GM12864 (cell line): ENCODE data around the gene ZNF839.
"Not testable (repeated sequence)": the region's sequence is repeated elsewhere in the genome, so short reads cannot be mapped to it uniquely, and the experiment has no call there.

Experiments
- DNase-seq: peaks from one replicate; pipeline ENCODE4 v3.0.0-alpha.2; 2011; ENCODE audit warnings: low read depth
- H3K4me3 ChIP-seq: 2 replicates; pipeline ENCODE4 v1.5.1; 2011; ENCODE audit warnings: mild to moderate bottlenecking, low read depth, low read length, control low read depth
- TF ChIP-seq, protein P1 (sequence below): IDR thresholded peaks from 2 replicates; pipeline ENCODE4 v1.5.1; 2011; ENCODE audit warnings: low read depth, mild to moderate bottlenecking, moderate library complexity, low read length, control low read depth, inconsistent platforms; ENCODE audit errors: missing control alignments

The ZNF839 gene

DNA sequence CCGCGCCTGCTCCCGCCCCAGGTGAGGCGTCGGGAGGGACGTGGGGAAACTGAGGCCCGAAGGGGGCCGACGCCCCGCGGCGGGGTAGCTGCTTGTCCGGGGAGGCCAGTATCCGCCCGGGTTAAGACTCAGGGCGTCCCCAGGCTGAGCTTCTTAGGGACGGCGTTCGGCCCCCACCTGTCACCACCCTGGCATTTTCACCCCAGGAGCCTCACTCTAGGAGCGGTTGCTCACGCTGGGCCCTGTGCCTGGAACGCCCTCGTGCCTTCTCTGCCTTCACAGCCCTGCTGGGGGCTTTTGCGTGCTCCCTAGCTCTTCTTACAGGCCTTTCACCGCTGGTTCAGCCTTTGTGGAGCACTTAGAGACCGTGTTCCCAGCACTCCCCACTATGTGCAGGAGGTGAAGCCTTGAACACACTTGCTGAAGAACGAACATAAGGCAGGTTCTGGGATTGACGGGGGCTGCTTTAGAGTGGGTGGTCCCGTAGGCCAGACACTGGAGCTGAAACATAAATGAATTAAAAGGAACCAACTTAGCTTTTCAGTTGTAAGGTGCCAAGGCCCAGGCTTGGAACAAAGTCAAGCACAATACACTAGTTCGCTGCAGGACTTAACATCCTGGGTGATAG lies 601 bp downstream of the ZNF839 start:
- TF ChIP-seq, protein P1, sequence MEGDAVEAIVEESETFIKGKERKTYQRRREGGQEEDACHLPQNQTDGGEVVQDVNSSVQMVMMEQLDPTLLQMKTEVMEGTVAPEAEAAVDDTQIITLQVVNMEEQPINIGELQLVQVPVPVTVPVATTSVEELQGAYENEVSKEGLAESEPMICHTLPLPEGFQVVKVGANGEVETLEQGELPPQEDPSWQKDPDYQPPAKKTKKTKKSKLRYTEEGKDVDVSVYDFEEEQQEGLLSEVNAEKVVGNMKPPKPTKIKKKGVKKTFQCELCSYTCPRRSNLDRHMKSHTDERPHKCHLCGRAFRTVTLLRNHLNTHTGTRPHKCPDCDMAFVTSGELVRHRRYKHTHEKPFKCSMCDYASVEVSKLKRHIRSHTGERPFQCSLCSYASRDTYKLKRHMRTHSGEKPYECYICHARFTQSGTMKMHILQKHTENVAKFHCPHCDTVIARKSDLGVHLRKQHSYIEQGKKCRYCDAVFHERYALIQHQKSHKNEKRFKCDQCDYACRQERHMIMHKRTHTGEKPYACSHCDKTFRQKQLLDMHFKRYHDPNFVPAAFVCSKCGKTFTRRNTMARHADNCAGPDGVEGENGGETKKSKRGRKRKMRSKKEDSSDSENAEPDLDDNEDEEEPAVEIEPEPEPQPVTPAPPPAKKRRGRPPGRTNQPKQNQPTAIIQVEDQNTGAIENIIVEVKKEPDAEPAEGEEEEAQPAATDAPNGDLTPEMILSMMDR = no peak
- no peak for DNase-seq
- H3K4me3 ChIP-seq = peak overlapping the region; percentile 81

DNA sequence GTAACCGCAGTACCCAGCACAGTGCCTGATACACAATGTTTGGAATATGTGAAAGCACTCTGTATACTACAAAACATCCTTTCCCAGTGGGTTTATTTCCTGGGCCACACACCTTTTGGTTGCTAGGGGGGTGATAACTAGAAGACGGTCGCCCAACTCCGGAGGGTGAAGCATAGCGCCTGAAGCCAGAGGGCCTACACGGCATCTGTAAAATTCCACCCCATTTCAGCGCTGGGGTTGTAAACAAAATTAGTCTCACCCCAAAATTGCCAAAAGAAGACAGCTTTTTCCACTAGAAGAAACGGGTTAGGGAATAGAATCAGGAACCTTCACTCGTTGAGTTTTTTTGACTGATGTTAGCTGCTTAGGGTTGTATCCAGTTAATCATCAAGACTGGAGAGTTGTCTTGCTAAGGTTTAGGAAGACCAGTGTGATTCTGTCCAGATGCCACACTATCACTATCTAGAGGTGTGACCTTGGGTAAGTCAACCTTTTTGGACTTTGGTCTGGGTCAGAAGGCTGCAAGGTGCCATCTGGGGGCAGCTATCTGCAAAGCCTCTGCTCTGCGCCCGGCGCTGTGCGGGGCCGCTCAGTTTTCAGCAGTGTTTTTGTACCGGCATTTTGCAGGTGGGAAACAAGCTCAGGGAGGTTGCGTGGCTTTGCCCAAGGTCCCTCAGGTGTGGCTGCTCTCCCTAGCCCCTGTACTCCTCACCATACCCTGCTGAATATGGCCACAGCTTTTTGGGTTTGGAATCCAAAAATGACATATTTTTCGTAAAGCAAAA lies 1.3 kb downstream of the ZNF839 start:
- TF ChIP-seq, protein P1 = no peak
- H3K4me3 ChIP-seq = peak overlapping the region; percentile 81; the same call in 1 of the 2 replicates
- DNase-seq = no peak

DNA sequence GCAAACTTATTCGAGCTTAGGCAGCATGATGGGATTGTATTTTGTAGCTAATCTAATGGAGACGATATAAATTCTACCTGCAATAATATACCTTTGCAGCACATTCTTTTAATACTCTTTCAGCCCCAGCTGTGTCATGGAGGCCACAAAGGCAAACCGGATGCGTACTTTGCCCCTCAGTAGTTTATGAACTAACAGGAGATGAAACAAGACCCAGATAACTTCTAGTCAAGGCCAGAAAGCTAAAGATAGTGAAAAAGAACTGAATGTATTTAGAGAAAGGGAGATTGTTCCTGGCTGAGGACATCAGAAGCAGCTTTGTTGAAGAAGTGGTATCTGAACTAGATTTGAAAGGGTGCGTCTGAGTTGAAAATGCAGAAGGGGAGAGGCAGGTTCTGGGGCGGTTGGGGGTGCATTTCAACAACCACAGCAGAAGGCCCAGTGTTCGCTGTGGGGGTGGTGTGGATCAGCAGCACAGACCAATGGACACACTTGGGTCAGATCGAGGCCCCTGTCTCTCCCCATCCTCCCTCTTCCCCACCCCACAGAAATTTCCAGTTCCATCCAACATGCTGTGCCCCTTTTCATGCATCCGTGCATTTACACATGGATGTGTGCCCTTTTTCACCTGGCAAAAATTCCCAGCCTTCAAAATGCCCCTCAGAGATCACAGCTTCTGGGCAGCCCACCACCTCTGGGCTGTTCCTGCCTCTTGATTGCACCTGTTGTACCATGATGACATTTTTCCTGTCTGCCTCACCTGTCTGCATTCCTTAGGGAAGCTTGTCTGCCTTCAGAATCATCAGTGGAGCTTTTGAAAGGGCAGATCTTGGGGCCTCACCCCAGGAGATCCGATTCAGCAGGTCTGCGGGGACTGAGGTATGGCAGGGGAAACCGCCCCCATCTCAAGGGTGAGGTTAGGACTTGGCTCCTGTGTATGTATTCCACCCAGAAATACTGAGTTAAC lies 2.2 kb downstream of the ZNF839 start:
- no peak for DNase-seq
- TF ChIP-seq, protein P1 = no peak
- H3K4me3 ChIP-seq = no peak overlapping the region

DNA sequence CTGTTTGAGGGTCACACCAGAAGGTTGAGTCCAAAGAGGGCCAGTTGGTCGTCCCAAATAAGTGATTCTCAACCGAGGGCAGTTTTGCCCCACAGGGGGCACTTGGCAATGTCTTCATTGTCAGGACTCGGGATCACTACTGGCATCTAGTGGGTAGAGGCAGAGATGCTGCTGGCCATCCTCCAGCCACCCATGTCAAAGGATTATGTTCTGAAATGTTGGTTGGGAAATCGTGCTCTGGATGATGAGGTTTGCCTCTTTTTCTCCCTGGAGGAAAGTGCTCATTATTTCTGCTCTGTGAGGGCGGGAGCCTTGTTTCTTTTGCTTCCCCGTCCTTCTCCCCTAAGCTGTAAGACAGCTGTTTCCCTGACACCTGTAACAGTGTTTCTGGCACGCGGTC lies 3.6 kb downstream of the ZNF839 start:
- H3K4me3 ChIP-seq = no peak overlapping the region
- TF ChIP-seq, protein P1 = peak; percentile 53
- DNase-seq = no peak

DNA sequence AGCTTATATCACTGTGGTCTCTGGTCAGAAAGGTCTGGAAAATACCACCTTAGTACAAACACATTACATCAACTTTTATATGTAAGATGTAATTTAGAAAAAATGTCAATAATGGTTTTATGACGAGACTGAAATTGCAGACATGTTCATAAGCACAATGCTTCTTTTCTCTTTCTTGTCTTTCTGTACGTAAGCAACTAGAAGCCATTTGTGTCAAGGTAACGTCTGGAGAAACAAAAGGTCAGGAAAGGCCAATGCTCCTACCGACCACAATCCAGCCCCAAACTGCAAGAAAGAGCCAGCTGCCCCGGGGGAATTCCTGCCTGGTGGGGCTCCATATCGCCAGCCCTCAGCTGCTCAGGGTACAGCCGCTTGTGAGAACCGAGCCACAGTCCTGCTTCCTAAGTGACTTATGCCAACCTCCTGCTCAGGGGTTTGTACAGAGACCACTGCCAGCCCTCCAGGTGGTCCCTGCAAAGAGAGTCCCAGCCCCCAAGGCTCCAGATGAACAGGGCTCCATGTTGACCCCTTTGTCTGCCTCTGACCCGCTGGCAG lies 6.3 kb downstream of the ZNF839 start:
- no peak for DNase-seq
- TF ChIP-seq, protein P1 = no peak
- no peak overlapping the region for H3K4me3 ChIP-seq

DNA sequence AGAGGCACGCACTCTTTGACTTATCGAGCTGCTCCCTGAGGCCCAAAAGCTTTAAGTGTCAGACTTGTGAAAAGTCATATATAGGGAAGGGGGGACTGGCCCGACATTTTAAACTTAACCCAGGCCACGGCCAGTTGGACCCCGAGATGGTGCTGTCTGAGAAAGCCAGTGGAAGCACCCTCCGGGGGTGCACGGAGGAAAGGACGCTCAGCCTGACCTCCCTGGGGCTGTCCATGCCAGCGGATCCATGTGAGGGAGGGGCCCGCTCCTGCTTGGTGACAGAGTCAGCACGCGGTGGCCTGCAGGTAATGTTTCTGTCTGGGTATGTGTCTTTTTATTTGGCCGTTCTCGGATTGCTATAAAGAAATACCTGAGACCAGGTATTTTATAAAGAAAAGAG lies 7.0 kb downstream of the ZNF839 start:
- H3K4me3 ChIP-seq = no peak overlapping the region
- no peak for DNase-seq
- TF ChIP-seq, protein P1 = no peak

DNA sequence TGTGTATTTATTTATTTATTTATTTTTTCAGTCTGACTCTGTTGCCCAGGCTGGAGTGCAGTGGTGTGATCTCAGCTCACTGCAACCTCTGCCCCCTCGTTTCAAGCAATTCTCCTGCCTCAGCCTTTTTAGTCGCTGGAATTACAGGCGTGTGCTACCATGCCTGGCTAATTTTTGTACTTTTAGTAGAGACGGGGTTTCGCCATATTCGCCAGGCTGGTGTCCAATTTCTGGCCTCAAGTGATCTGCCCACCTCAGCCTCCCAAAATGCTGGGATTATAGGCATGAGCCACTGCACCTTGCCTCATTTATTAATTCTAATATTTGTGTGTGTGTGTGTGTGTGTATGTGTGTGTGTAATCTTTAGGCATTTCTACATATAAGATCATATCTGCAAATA lies 9.8 kb downstream of the ZNF839 start:
- not testable (repeated sequence) for H3K4me3 ChIP-seq, DNase-seq
